Astrocyte of the cerebellum (primary cell): Measurements from ENCODE around the gene RFK.

Source experiments
- DNase-seq: peaks from one replicate; pipeline ENCODE4 v3.0.0-alpha.2; 2011; ENCODE audit warnings: low read depth
- H3K4me3 ChIP-seq: 2 replicates; pipeline ENCODE4 v1.5.1; 2011; ENCODE audit warnings: mild to moderate bottlenecking, low read depth, low read length, moderate library complexity
- CTCF ChIP-seq: IDR thresholded peaks from 2 replicates; pipeline ENCODE4 v1.5.1; 2012; ENCODE audit warnings: low read length, low read depth, moderate library complexity, mild to moderate bottlenecking; ENCODE audit errors: missing control alignments
- in situ Hi-C: cut with HindIII; loops from 2 replicates; pipeline ENCODE4 v1.10.0; 2017; ENCODE audit warnings: low sequenced_read_pairs

RFK gene

GRCh38 chr9:76373173-76373783 lies 20.9 kb downstream of the RFK start:
- H3K4me3 ChIP-seq, result no peak overlapping the region
- in situ Hi-C loops, result no loop called here
- no peak for DNase-seq
- no peak for TF ChIP-seq CTCF

- in situ Hi-C loops, result no loop called here
- DNase-seq, result no peak
- TF ChIP-seq CTCF, result no peak
- no peak overlapping the region for H3K4me3 ChIP-seq
These were observed 21.9 kb downstream of the RFK start for GRCh38 chr9:76372336-76372735.

- DNase-seq, result no peak
- in situ Hi-C loops, result no loop called here
These were observed 22.3 kb downstream of the RFK start for GRCh38 chr9:76371901-76372300.

GRCh38 chr9:76370396-76371023 lies 23.7 kb downstream of the RFK start:
- TF ChIP-seq CTCF, result no peak
- in situ Hi-C loops, result no loop called here
- no peak for DNase-seq
- no peak overlapping the region for H3K4me3 ChIP-seq

More at GRCh38 chr9:76371901-76372300, 22.3 kb downstream of the RFK start:
- H3K4me3 ChIP-seq, result no peak overlapping the region
- TF ChIP-seq CTCF, result no peak

GRCh38 chr9:76369583-76369982 lies 24.6 kb downstream of the RFK start:
- peak; percentile 88 for DNase-seq
- no peak for TF ChIP-seq CTCF
- in situ Hi-C loops, result no loop called here
- no peak overlapping the region for H3K4me3 ChIP-seq

- in situ Hi-C loops, result no loop called here
- TF ChIP-seq CTCF, result no peak
- no peak overlapping the region for H3K4me3 ChIP-seq
- DNase-seq, result no peak
These were observed 28.0 kb downstream of the RFK start for GRCh38 chr9:76366275-76366674.
